ENCODE measurements around the gene RAB28.

DNA sequence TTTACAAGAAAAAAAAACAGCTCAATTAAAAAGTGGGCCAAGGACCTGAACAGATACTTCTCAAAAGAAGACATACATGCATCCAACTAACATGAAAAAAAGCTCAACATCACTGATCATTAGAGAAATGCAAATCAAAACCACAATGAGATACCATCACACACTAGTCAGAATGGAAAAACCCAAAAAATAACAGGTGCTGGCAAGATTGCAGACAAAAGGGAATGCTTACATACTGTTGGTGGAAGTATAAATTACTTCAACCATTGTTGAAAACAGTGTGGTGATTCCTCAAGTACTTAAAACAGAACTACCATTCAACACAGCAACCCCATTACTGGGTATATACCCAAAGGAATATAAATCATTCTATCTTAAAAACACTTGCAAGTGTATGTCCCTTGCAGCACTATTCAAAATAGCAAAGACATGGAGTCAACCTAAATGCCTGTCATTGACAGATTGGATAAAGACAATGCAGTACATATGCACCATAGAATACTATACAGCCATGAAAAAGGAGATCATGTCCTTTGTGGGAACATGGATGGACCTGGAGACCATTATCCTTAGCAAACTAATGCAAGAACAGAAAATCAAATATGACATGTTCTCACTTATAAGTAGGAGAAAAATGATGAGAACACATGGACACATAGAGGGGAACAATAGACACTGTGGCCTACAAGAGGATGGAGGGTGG, 97.6 kb downstream of the RAB28 start:
- TF ChIP-seq GATA2 (IDR thresholded peaks at IDR 0.05; ENCODE audit: low read depth, low read length) (no peak), GATA3 (IDR thresholded peaks at IDR 0.05; ENCODE audit: low read depth, low read length) (no peak)
